ENCODE results near the gene PNLIPRP2. TPM values are rescaled to one million over a fixed set of nuclear protein-coding genes. Genes with fewer than 3 reads are reported as not detected.

Gene PNLIPRP2
- total RNA-seq, 1 donor from 2014 or later, result not detected

- no peaks in the 10 kb centered on the region for H3K9me3 ChIP-seq (ENCODE audit: insufficient read depth, low read depth, low read length)
- no peaks in the 10 kb centered on the region for H3K36me3 ChIP-seq (ENCODE audit: insufficient read depth, low read length)
- Mint-ChIP-seq H3K36me3 (ENCODE audit: low read depth, unreplicated experiment) (peaks cover 3% of the 10 kb centered on the region), H3K27ac (ENCODE audit: unreplicated experiment) (no peak overlapping the region), H3K9me3 (ENCODE audit: unreplicated experiment) (no peaks in the 10 kb centered on the region), H3K4me3 (ENCODE audit: unreplicated experiment) (no peak overlapping the region), H3K27me3 (ENCODE audit: low read depth, unreplicated experiment) (peaks cover 4% of the 10 kb centered on the region), H3K4me1 (ENCODE audit: low read depth, unreplicated experiment) (peaks cover 11% of the 10 kb centered on the region)
- no peak overlapping the region for H3K9ac ChIP-seq (ENCODE audit: low read length)
- H4K20me1 ChIP-seq (ENCODE audit: insufficient read depth, low read length), result no peaks in the 10 kb centered on the region
- no peaks in the 10 kb centered on the region for H3K27me3 ChIP-seq (ENCODE audit: insufficient read depth, low read length)
- no peaks in the 10 kb centered on the region for H3K79me2 ChIP-seq (ENCODE audit: insufficient read depth, low read length)
- no peak overlapping the region for H3K4me3 ChIP-seq (ENCODE audit: insufficient read depth, low read depth, low read length)
- DNase-seq (ENCODE audit: low read depth) (no peak), FAIRE-seq (no peak)
- H3K27ac ChIP-seq (ENCODE audit: low read depth, low read length), result no peak overlapping the region
- no peak overlapping the region for H2AFZ ChIP-seq (ENCODE audit: low read depth, low read length)
- peaks cover 5% of the 10 kb centered on the region for H3K4me1 ChIP-seq (ENCODE audit: insufficient read depth, low read length)
- TF ChIP-seq CTCF (IDR thresholded peaks at IDR 0.05; ENCODE audit: insufficient read depth, low read depth, low read length) (no peak), EZH2 (IDR thresholded peaks at IDR 0.05; ENCODE audit: insufficient read depth, low read length) (no peak)
- H3K4me2 ChIP-seq (ENCODE audit: low read length), result no peak overlapping the region
These were observed 64.0 kb downstream of the PNLIPRP2 start for GRCh38 chr10:116684781-116685180.

GRCh38 chr10:116685807-116686206, 65.1 kb downstream of the PNLIPRP2 start:
- no peaks in the 10 kb centered on the region for H3K79me2 ChIP-seq (ENCODE audit: insufficient read depth, low read length)
- Mint-ChIP-seq H3K4me3 (ENCODE audit: unreplicated experiment) (no peak overlapping the region), H3K27me3 (ENCODE audit: low read depth, unreplicated experiment) (peaks cover 6% of the 10 kb centered on the region), H3K4me1 (ENCODE audit: low read depth, unreplicated experiment) (peaks cover 16% of the 10 kb centered on the region), H3K9me3 (ENCODE audit: unreplicated experiment) (no peaks in the 10 kb centered on the region), H3K36me3 (ENCODE audit: low read depth, unreplicated experiment) (peaks cover 3% of the 10 kb centered on the region), H3K27ac (ENCODE audit: unreplicated experiment) (no peak overlapping the region)
- no peak for FAIRE-seq
- H3K27me3 ChIP-seq (ENCODE audit: insufficient read depth, low read length), result no peaks in the 10 kb centered on the region
- H3K4me2 ChIP-seq (ENCODE audit: low read length), result no peak overlapping the region
- no peak overlapping the region for H3K27ac ChIP-seq (ENCODE audit: low read depth, low read length)
- H2AFZ ChIP-seq (ENCODE audit: low read depth, low read length), result no peak overlapping the region
- no peaks in the 10 kb centered on the region for H3K9me3 ChIP-seq (ENCODE audit: insufficient read depth, low read depth, low read length)
- no peak for DNase-seq (ENCODE audit: low read depth)
- H3K36me3 ChIP-seq (ENCODE audit: insufficient read depth, low read length), result no peaks in the 10 kb centered on the region
- TF ChIP-seq EZH2 (IDR thresholded peaks at IDR 0.05; ENCODE audit: insufficient read depth, low read length) (no peak), CTCF (IDR thresholded peaks at IDR 0.05; ENCODE audit: insufficient read depth, low read depth, low read length) (no peak)
- peaks cover 5% of the 10 kb centered on the region for H3K4me1 ChIP-seq (ENCODE audit: insufficient read depth, low read length)
- no peak overlapping the region for H3K9ac ChIP-seq (ENCODE audit: low read length)
- H3K4me3 ChIP-seq (ENCODE audit: insufficient read depth, low read depth, low read length), result no peak overlapping the region
- H4K20me1 ChIP-seq (ENCODE audit: insufficient read depth, low read length), result no peaks in the 10 kb centered on the region

- Histone ChIP-seq H3K4me1 (ENCODE audit: insufficient read depth, low read length) (peaks cover 5% of the 10 kb centered on the region), H3K9ac (ENCODE audit: low read length) (no peak overlapping the region), H3K9me3 (ENCODE audit: insufficient read depth, low read depth, low read length) (no peaks in the 10 kb centered on the region), H3K4me2 (ENCODE audit: low read length) (no peak overlapping the region), H4K20me1 (ENCODE audit: insufficient read depth, low read length) (no peaks in the 10 kb centered on the region), H3K36me3 (ENCODE audit: insufficient read depth, low read length) (no peaks in the 10 kb centered on the region), H3K4me3 (ENCODE audit: insufficient read depth, low read depth, low read length) (no peak overlapping the region), H2AFZ (ENCODE audit: low read depth, low read length) (no peak overlapping the region), H3K79me2 (ENCODE audit: insufficient read depth, low read length) (no peaks in the 10 kb centered on the region), H3K27ac (ENCODE audit: low read depth, low read length) (no peak overlapping the region), H3K27me3 (ENCODE audit: insufficient read depth, low read length) (no peaks in the 10 kb centered on the region)
- H3K27me3 Mint-ChIP-seq (ENCODE audit: low read depth, unreplicated experiment), result peaks cover 6% of the 10 kb centered on the region
- DNase-seq (ENCODE audit: low read depth) (no peak), FAIRE-seq (no peak)
- H3K4me3 Mint-ChIP-seq (ENCODE audit: unreplicated experiment), result no peak overlapping the region
- no peak for TF ChIP-seq CTCF (IDR thresholded peaks at IDR 0.05; ENCODE audit: insufficient read depth, low read depth, low read length)
- TF ChIP-seq EZH2 (IDR thresholded peaks at IDR 0.05; ENCODE audit: insufficient read depth, low read length), result no peak
- no peak overlapping the region for H3K27ac Mint-ChIP-seq (ENCODE audit: unreplicated experiment)
- H3K9me3 Mint-ChIP-seq (ENCODE audit: unreplicated experiment), result no peaks in the 10 kb centered on the region
- peaks cover 6% of the 10 kb centered on the region for H3K36me3 Mint-ChIP-seq (ENCODE audit: low read depth, unreplicated experiment)
- peaks cover 18% of the 10 kb centered on the region for H3K4me1 Mint-ChIP-seq (ENCODE audit: low read depth, unreplicated experiment)
These were observed 65.9 kb downstream of the PNLIPRP2 start for GRCh38 chr10:116686632-116687031.
